SK-N-SH (cell line): ENCODE results near the gene LRRC73. TPM values are rescaled to one million over a fixed set of nuclear protein-coding genes. Genes with fewer than 3 reads are reported as not detected.

Experiments used
- CTCF ChIA-PET: fragments of 300-600, 350-600 bp; formaldehyde crosslinking; extraction: SDS; loops from one replicate; lab custom pipeline; 2021; lab: Yijun Ruan, JAX
- POLR2A ChIA-PET: fragments of 350-600 bp; sonication (Branson Sonifier 250); formaldehyde crosslinking; extraction: SDS; loops from one replicate; lab custom pipeline; 2020; ENCODE audit warnings: antibody characterized with exemption, inconsistent platforms; lab: Yijun Ruan, JAX
- DNase-seq: peaks from one replicate; pipeline ENCODE4 v3.0.0; 2012
- H2AFZ ChIP-seq: fragments of 200-600 bp; sonication (generic); 2 replicates; pipeline ENCODE4 v1.8.1; 2016; ENCODE audit warnings: antibody characterized with exemption, mild to moderate bottlenecking, low read depth
- H3F3A ChIP-seq: fragments of 200-600 bp; sonication (generic); replicated peaks from 2 replicates; pipeline ENCODE3; 2016; ENCODE audit warnings: antibody characterized with exemption, mild to moderate bottlenecking; ENCODE audit not compliant: insufficient read depth
- H3K27ac ChIP-seq, 2 experiments: fragments of 200-500 bp in 1 of 2; fragments of 200-600 bp in 1 of 2; sonication (Bioruptor generic) in 1 of 2; sonication (generic), shearing (Covaris generic) in 1 of 2; 2 replicates each; pipeline versions ENCODE4 v1.5.1 to v1.6.1; 2014 to 2016; ENCODE audit warnings: low read depth in 2 of 2, inconsistent platforms in 1 of 2, low read length in 1 of 2, mild to moderate bottlenecking in 1 of 2, mixed read lengths in 1 of 2
- H3K27me3 ChIP-seq: fragments of 200-600 bp; sonication (generic), shearing (Covaris generic); 2 replicates; pipeline ENCODE4 v1.6.1; 2016; ENCODE audit warnings: mixed run types; ENCODE audit not compliant: insufficient read depth
- H3K36me3 ChIP-seq, 2 experiments: fragments of 200-500 bp in 1 of 2; fragments of 200-600 bp in 1 of 2; sonication (Bioruptor generic) in 1 of 2; sonication (generic) in 1 of 2; replicated peaks in 1 of 2; 2 replicates each; pipeline versions ENCODE3 to v1.5.1; 2014 to 2016; ENCODE audit warnings: low read length in 1 of 2, mild to moderate bottlenecking in 1 of 2; ENCODE audit not compliant: insufficient read depth in 2 of 2, control insufficient read depth in 1 of 2
- H3K4me1 ChIP-seq, 2 experiments: fragments of 200-500 bp in 1 of 2; fragments of 200-600 bp in 1 of 2; sonication (Bioruptor generic) in 1 of 2; sonication (generic), shearing (Covaris generic) in 1 of 2; 2 replicates each; pipeline versions ENCODE4 v1.5.1 to v1.6.1; 2014 to 2016; ENCODE audit warnings: low read depth in 1 of 2, low read length in 1 of 2, mixed run types in 1 of 2; ENCODE audit not compliant: insufficient read depth in 2 of 2, control insufficient read depth in 1 of 2
- H3K4me2 ChIP-seq: fragments of 200-600 bp; sonication (generic), shearing (Covaris generic); 2 replicates; pipeline ENCODE4 v1.6.1; 2017; ENCODE audit warnings: mixed run types
- H3K4me3 ChIP-seq, 2 experiments: fragments of 200-500 bp in 1 of 2; fragments of 200-600 bp in 1 of 2; sonication (Bioruptor generic) in 1 of 2; sonication (generic), shearing (Covaris generic) in 1 of 2; 2 replicates each; pipeline versions ENCODE4 v1.5.1 to v1.8.1; 2014 to 2016; ENCODE audit warnings: low read depth in 2 of 2, inconsistent platforms in 1 of 2, low read length in 1 of 2, mild to moderate bottlenecking in 1 of 2, mixed read lengths in 1 of 2, moderate library complexity in 1 of 2
- H3K79me2 ChIP-seq: fragments of 200-600 bp; sonication (generic); 2 replicates; pipeline ENCODE4 v1.8.1; 2017; ENCODE audit warnings: mild to moderate bottlenecking; ENCODE audit not compliant: insufficient read depth
- H3K9ac ChIP-seq: fragments of 200-600 bp; sonication (generic); 2 replicates; pipeline ENCODE4 v1.6.1; 2017; ENCODE audit warnings: mixed run types
- H3K9me2 ChIP-seq: fragments of 200-600 bp; sonication (generic); 2 replicates; pipeline ENCODE4 v1.6.1; 2017; ENCODE audit warnings: mixed run types
- H3K9me3 ChIP-seq: fragments of 200-600 bp; sonication (generic); 2 replicates; pipeline ENCODE4 v1.6.1; 2017; ENCODE audit warnings: mixed run types, mild to moderate bottlenecking, moderate library complexity
- H4K20me1 ChIP-seq: fragments of 200-600 bp; sonication (generic); 2 replicates; pipeline ENCODE4 v1.6.1; 2017; ENCODE audit warnings: mild to moderate bottlenecking, mixed run types; ENCODE audit not compliant: insufficient read depth
- CHD2 ChIP-seq: fragments of 150-350 bp; IDR thresholded peaks from 2 replicates; pipeline ENCODE4 v1.6.1; 2018; ENCODE audit warnings: low read length; ENCODE audit not compliant: partially characterized antibody
- CTCF ChIP-seq: fragments of 200-600 bp; sonication (generic); IDR thresholded peaks from 2 replicates; pipeline ENCODE4 v1.6.1; 2017; ENCODE audit warnings: antibody characterized with exemption, mild to moderate bottlenecking, moderate library complexity
- EZH2phosphoT487 ChIP-seq: fragments of 200-600 bp; sonication (generic); IDR thresholded peaks from 2 replicates; pipeline ENCODE4 v1.6.1; 2017; ENCODE audit warnings: low read depth, mixed run types, mild to moderate bottlenecking, antibody characterized with exemption, moderate library complexity, borderline replicate concordance
- FOSL2 ChIP-seq: IDR thresholded peaks from 2 replicates; pipeline ENCODE4 v1.4.0; 2012; ENCODE audit warnings: low read depth, mild to moderate bottlenecking, moderate library complexity, borderline replicate concordance
- FOXJ3 ChIP-seq: sonication (generic); formaldehyde crosslinking; IDR thresholded peaks from 2 replicates; pipeline ENCODE4 v1.5.1; 2020; ENCODE audit warnings: mild to moderate bottlenecking, missing genetic modification reagents
- GATA2 ChIP-seq: sonication (generic); formaldehyde crosslinking; IDR thresholded peaks from 2 replicates; pipeline ENCODE4 v1.5.0; 2020; ENCODE audit warnings: mild to moderate bottlenecking, missing genetic modification reagents
- JUND ChIP-seq: IDR thresholded peaks from 2 replicates; pipeline ENCODE4 v1.4.0; 2012
- MAX ChIP-seq: IDR thresholded peaks from 2 replicates; pipeline ENCODE4 v1.4.0; 2012; ENCODE audit warnings: low read depth
- MEF2A ChIP-seq: IDR thresholded peaks from 2 replicates; pipeline ENCODE4 v1.4.0; 2012; ENCODE audit warnings: low read depth, borderline replicate concordance
- MXI1 ChIP-seq: IDR thresholded peaks from 2 replicates; pipeline ENCODE4 v1.6.1; 2012; ENCODE audit warnings: mild to moderate bottlenecking, low read depth, low read length, improper control_type of control experiment
- PBX3 ChIP-seq: IDR thresholded peaks from 2 replicates; pipeline ENCODE4; 2012
- RAD21 ChIP-seq: IDR thresholded peaks from 2 replicates; pipeline ENCODE4 v1.6.1; 2012; ENCODE audit warnings: mild to moderate bottlenecking, low read length
- RCOR1 ChIP-seq: fragments of 150-350 bp; IDR thresholded peaks from 2 replicates; pipeline ENCODE4 v1.6.1; 2017; ENCODE audit warnings: antibody characterized with exemption, low read length
- REST ChIP-seq: IDR thresholded peaks from 2 replicates; pipeline ENCODE4 v1.6.1; 2012; ENCODE audit warnings: mild to moderate bottlenecking, low read depth, low read length, moderate library complexity
- RFX5 ChIP-seq: IDR thresholded peaks from 2 replicates; pipeline ENCODE4 v1.6.1; 2012; ENCODE audit warnings: mild to moderate bottlenecking, improper control_type of control experiment, low read length
- RXRA ChIP-seq: IDR thresholded peaks from 2 replicates; pipeline ENCODE4 v1.4.0; 2012; ENCODE audit warnings: low read depth, mild to moderate bottlenecking, borderline replicate concordance
- TAF1 ChIP-seq: IDR thresholded peaks from 2 replicates; pipeline ENCODE4 v1.6.1; 2012; ENCODE audit warnings: low read depth, mild to moderate bottlenecking, low read length, moderate library complexity, borderline replicate concordance
- USF1 ChIP-seq: IDR thresholded peaks from 2 replicates; pipeline ENCODE4 v1.4.0; 2012; ENCODE audit warnings: low read depth, borderline replicate concordance
- WGBS: methylation state at CpG from one replicate; pipeline ENCODE4 v1.1.6; 2017; ENCODE audit warnings: low lambda C conversion rate; 5-methylcytosine and 5-hydroxymethylcytosine counted together
- polyA plus RNA-seq, 3 experiments: library from polyadenylated mRNA; depleted of rRNA; stranded (reverse); fragments of >200 nt; gene quantifications; 2 replicates each; pipeline ENCODE4 v1.2.3, GENCODE V29; 2012

The LRRC73 gene
- polyA plus RNA-seq, 1 of the 3 experiments (the other 2 are of a cell fraction): 0.89 TPM

- TF ChIP-seq RXRA (no peak), MEF2A (no peak)
- TF ChIP-seq, all 33 proteins: peak for 0
Observed at GRCh38 chr6:43547222-43547621, 37.1 kb upstream of the LRRC73 start (continued).

- no peak overlapping the region for H3K4me2 ChIP-seq
- no peaks in the 10 kb centered on the region for H3K9me2 ChIP-seq
- no peak overlapping the region for H3K4me3 ChIP-seq
- no peaks in the 10 kb centered on the region for H3K9me3 ChIP-seq
- POLR2A ChIA-PET: no interaction called here
- no peak for TF ChIP-seq PBX3
- no peak for TF ChIP-seq JUND
- TF ChIP-seq GATA2 (CRISPR knock-in tag): no peak
- TF ChIP-seq USF1: no peak
- no peak for TF ChIP-seq RCOR1
- H4K20me1 ChIP-seq: no peaks in the 10 kb centered on the region
- WGBS: 86% methylated on average over 4 of the region's 4 CpGs
- no peak overlapping the region for H3K27ac ChIP-seq
- no peaks in the 10 kb centered on the region for H3K27me3 ChIP-seq
- CTCF ChIA-PET: interaction anchor here (1.4 kb wide), 1 partner anchor 9 kb away, joined by 3 read pairs; no protein-coding TSS in a partner anchor
- no peaks in the 10 kb centered on the region for H3K4me1 ChIP-seq
- H3F3A ChIP-seq: no peaks in the 10 kb centered on the region
- no peaks in the 10 kb centered on the region for H3K79me2 ChIP-seq
- no peak for DNase-seq
- no peak overlapping the region for H2AFZ ChIP-seq
- H3K9ac ChIP-seq: no peak overlapping the region
- peaks cover 66 to 68% of the 10 kb centered on the region in 2 experiments for H3K36me3 ChIP-seq
Observed at GRCh38 chr6:43544461-43544860, 34.3 kb upstream of the LRRC73 start.

GRCh38 chr6:43541774-43542471 is 31.8 kb upstream of the LRRC73 start:
- no peak overlapping the region for H3K4me2 ChIP-seq
- DNase-seq: no peak
- no peak overlapping the region for H3K4me3 ChIP-seq
- H3K4me1 ChIP-seq: no peaks in the 10 kb centered on the region
- H3K9me3 ChIP-seq: no peaks in the 10 kb centered on the region
- POLR2A ChIA-PET: no interaction called here
- H3K27ac ChIP-seq: no peak overlapping the region
- H3K27me3 ChIP-seq: no peaks in the 10 kb centered on the region
- peaks cover 50 to 62% of the 10 kb centered on the region in 2 experiments for H3K36me3 ChIP-seq
- CTCF ChIA-PET: interaction anchor here (1.0 to 1.1 kb wide), 2 partner anchors 8 to 45 kb away, joined by 3 read pairs; no protein-coding TSS in a partner anchor
- no peak overlapping the region for H3K9ac ChIP-seq
- no peaks in the 10 kb centered on the region for H3K79me2 ChIP-seq
- 95% methylated on average over 8 of the region's 8 CpGs for WGBS
- H3K9me2 ChIP-seq: no peaks in the 10 kb centered on the region
- no peaks in the 10 kb centered on the region for H3F3A ChIP-seq
- no peak overlapping the region for H2AFZ ChIP-seq
- no peaks in the 10 kb centered on the region for H4K20me1 ChIP-seq
- TF ChIP-seq CHD2 (no peak), RFX5 (no peak), JUND (no peak), FOSL2 (no peak), RAD21 (no peak), EZH2phosphoT487 (no peak), MAX (no peak), TAF1 (no peak), CTCF (no peak), MXI1 (no peak), FOXJ3 (CRISPR knock-in tag) (no peak), REST (no peak)
